ENCODE measurements around the gene ARHGAP26.
A peak's percentile ranks its signal among the peaks of the same experiment; 100 is the strongest.

Gene ARHGAP26

GRCh38 chr5:143120460-143121134 is 350.4 kb downstream of the ARHGAP26 start:
- Mint-ChIP-seq H3K27ac (peak overlapping the region; percentile 5 to 32), H3K36me3 (ENCODE audit: insufficient read depth) (peaks cover 16% of the 10 kb centered on the region), H3K27me3 (no peaks in the 10 kb centered on the region), H3K4me3 (peak overlapping the region; percentile 20 to 33), H3K9me3 (no peaks in the 10 kb centered on the region), H3K4me1 (ENCODE audit: low read depth in 2 of 2) (peaks cover 35 to 66% of the 10 kb centered on the region in 2 donors)
- ATAC-seq (replicated peaks), result peak; percentile 63
- no peak for DNase-seq

DNA sequence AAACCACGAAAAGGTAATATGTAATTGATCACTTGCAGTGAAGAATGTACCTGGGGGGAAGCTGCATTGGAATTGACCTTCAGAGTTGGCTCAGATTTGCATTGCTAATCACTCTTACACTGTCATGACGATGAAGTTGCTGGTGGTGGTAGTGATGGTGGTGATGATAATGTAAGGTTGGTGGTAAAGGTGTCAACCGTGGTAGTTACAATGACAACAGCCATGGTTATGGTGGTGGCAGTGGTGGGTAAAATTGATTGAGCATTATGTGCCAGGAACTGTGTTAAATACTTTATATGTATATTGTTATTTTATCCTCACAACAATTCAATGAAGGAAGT is 350.9 kb downstream of the ARHGAP26 start:
- DNase-seq (peak; percentile 6 to 19 (median 18)), ATAC-seq (replicated peaks) (peak; percentile 93)
- no peaks in the 10 kb centered on the region for H3K9me3 Mint-ChIP-seq
- H3K27ac Mint-ChIP-seq, result peak overlapping the region; percentile 5 to 32
- no peaks in the 10 kb centered on the region for H3K27me3 Mint-ChIP-seq
- H3K4me1 Mint-ChIP-seq (ENCODE audit: low read depth in 2 of 2), result peaks cover 35 to 66% of the 10 kb centered on the region in 2 donors
- peaks cover 16% of the 10 kb centered on the region for H3K36me3 Mint-ChIP-seq (ENCODE audit: insufficient read depth)
- peak overlapping the region; percentile 20 to 33 for H3K4me3 Mint-ChIP-seq

DNA sequence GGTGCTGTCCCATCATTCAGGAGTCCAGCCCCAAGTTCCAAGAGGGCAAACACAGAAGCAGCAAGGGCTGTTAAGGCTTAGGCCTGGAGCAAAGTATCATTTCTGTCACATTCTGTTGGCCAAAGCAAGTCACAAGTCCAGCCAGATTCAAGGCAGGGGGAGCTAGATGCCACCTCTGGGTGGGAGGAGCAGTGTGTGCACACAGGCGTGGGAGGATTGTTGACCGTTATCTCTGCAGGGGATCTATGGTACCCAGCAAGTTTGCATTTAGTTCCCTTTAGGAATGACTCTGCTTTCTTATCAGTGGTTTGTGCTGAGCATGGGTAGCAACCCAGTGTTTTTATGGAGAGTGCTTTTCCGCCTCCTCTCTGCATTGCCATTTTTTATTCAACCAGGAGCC is 354.4 kb downstream of the ARHGAP26 start:
- H3K4me1 Mint-ChIP-seq (ENCODE audit: low read depth in 2 of 2), result peaks cover 20 to 43% of the 10 kb centered on the region in 2 donors
- DNase-seq, result no peak
- H3K4me3 Mint-ChIP-seq, result no peak overlapping the region
- peak overlapping the region in 1 of 2 donors; percentile 74 for H3K27ac Mint-ChIP-seq
- H3K27me3 Mint-ChIP-seq, result no peaks in the 10 kb centered on the region
- peaks cover 12% of the 10 kb centered on the region for H3K36me3 Mint-ChIP-seq (ENCODE audit: insufficient read depth)
- no peak for ATAC-seq (replicated peaks)
- no peaks in the 10 kb centered on the region for H3K9me3 Mint-ChIP-seq

DNA sequence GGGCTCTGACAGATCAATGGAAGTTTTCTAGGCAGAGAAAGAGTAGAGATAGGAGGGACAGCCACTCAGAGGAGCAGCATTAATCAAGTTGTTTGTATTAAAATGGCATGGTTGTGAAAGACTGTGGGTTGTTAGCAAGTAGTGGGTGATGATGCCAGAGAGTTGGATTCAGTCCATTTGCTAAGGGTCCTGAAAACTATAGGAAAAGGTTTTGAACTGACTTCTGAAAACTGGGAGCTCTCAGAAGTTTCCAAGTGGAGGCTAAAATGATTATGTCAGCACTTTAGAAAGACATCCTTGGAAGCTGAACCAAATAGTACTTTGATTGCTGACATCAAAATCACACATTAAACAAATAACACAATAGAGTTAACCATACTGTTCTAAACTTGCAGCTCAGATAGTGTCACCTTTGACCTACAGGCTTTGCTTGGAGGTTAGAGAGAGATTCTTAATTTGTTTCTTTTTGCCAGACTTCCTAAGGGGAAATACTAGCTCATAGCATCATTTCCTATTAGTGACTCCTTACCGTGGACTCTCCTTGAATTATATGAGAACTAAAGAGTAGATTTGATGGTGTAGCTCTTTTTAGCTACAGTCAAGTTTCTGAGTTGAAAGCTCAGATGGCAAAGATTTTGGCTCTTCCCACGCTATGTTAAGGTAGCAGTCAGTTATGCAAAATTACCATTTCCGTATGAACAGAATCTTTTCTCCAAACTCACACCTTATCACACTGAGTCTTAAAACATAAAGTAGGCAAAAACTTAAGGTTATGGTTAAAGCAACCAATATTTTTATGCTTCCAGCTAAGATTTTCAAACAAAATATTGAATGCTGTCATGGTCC is 356.2 kb downstream of the ARHGAP26 start:
- Mint-ChIP-seq H3K9me3 (no peaks in the 10 kb centered on the region), H3K27me3 (no peaks in the 10 kb centered on the region), H3K27ac (peak overlapping the region in 1 of 2 donors; percentile 50), H3K4me1 (ENCODE audit: low read depth in 2 of 2) (peaks cover 10 to 29% of the 10 kb centered on the region in 2 donors), H3K4me3 (no peak overlapping the region), H3K36me3 (ENCODE audit: insufficient read depth) (peaks cover 7% of the 10 kb centered on the region)
- DNase-seq, result no peak
- ATAC-seq (replicated peaks), result no peak

- no peaks in the 10 kb centered on the region for H3K9me3 Mint-ChIP-seq
- peak overlapping the region in 1 of 2 donors; percentile 70 for H3K27ac Mint-ChIP-seq
- no peak overlapping the region for H3K4me3 Mint-ChIP-seq
- H3K36me3 Mint-ChIP-seq (ENCODE audit: insufficient read depth), result peaks cover 3% of the 10 kb centered on the region
- DNase-seq (no peak), ATAC-seq (replicated peaks) (no peak)
- H3K27me3 Mint-ChIP-seq, result no peaks in the 10 kb centered on the region
- peaks cover 10 to 22% of the 10 kb centered on the region in 2 donors for H3K4me1 Mint-ChIP-seq (ENCODE audit: low read depth in 2 of 2)
These were observed 358.4 kb downstream of the ARHGAP26 start for GRCh38 chr5:143128412-143129071.

DNA sequence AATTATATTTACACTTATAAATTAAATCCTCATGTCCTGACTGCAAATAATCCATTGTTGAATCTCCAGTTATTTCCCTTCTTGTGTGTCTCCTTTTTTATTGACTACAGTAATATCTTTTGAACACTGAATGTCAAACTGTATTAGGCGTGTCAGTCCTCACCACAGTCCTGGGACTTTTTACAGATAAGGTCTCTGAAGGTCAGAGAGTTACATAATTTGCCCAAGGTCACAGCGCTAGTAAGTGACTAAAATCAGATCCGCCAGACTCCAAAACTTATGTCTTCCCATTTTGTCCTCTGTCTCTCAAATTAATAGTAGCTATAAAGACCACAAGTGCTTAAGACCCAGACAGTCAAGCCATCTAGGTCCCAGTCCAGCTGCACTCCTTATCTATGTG is 359.0 kb downstream of the ARHGAP26 start:
- Mint-ChIP-seq H3K36me3 (ENCODE audit: insufficient read depth) (peaks cover 6% of the 10 kb centered on the region), H3K4me1 (ENCODE audit: low read depth in 2 of 2) (peaks cover 10 to 22% of the 10 kb centered on the region in 2 donors)

GRCh38 chr5:143129910-143130612 is 359.9 kb downstream of the ARHGAP26 start:
- H3K36me3 Mint-ChIP-seq (ENCODE audit: insufficient read depth), result peaks cover 3% of the 10 kb centered on the region
- no peak overlapping the region for H3K4me3 Mint-ChIP-seq
- H3K9me3 Mint-ChIP-seq, result no peaks in the 10 kb centered on the region
- no peak overlapping the region for H3K27ac Mint-ChIP-seq
- H3K27me3 Mint-ChIP-seq, result no peaks in the 10 kb centered on the region
- peaks cover 7 to 17% of the 10 kb centered on the region in 2 donors for H3K4me1 Mint-ChIP-seq (ENCODE audit: low read depth in 2 of 2)
- no peak for DNase-seq
- ATAC-seq (replicated peaks), result no peak

More for the DNA sequence above, 359.0 kb downstream of the ARHGAP26 start:
- no peaks in the 10 kb centered on the region for H3K9me3 Mint-ChIP-seq
- no peaks in the 10 kb centered on the region for H3K27me3 Mint-ChIP-seq
- DNase-seq (no peak), ATAC-seq (replicated peaks) (no peak)
- no peak overlapping the region for H3K4me3 Mint-ChIP-seq
- no peak overlapping the region for H3K27ac Mint-ChIP-seq

DNA sequence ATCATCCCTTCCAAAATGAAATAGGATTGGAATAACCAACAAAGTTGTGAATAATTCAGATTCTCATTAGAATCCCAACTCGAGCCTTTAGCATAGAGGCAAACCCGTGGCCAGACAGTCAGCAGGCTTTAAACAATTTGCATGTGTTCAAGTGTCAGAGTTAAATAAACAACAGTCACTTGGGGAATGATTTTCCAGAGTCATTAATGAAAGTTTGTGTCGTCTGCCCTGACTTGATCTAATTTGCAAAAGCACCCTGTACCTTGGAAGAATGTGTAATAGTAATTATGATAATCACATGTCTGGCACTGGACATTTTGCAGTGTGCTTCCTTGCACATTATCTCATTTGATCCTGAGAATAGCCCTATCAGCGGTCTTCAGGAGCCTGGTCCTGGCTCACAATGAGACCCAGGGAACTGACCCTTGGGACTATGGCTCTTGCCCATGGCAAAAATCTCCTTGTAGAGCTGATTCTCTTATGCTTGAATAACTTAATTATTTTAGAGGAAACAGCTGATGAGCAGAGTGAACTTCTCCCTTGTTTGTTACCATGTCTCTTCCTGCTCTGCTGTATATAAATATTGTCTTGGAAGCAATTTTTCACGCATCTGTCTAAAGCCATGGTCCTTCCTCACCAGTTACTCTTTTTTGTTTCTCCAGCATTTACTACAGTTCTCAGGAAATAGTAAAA is 360.6 kb downstream of the ARHGAP26 start:
- H3K4me3 Mint-ChIP-seq, result no peak overlapping the region
- DNase-seq (no peak), ATAC-seq (replicated peaks) (no peak)
- no peaks in the 10 kb centered on the region for H3K27me3 Mint-ChIP-seq
- H3K36me3 Mint-ChIP-seq (ENCODE audit: insufficient read depth), result peaks cover 3% of the 10 kb centered on the region
- H3K9me3 Mint-ChIP-seq, result no peaks in the 10 kb centered on the region
- no peak overlapping the region for H3K27ac Mint-ChIP-seq
- H3K4me1 Mint-ChIP-seq (ENCODE audit: low read depth in 2 of 2), result peaks cover 4 to 12% of the 10 kb centered on the region in 2 donors

DNA sequence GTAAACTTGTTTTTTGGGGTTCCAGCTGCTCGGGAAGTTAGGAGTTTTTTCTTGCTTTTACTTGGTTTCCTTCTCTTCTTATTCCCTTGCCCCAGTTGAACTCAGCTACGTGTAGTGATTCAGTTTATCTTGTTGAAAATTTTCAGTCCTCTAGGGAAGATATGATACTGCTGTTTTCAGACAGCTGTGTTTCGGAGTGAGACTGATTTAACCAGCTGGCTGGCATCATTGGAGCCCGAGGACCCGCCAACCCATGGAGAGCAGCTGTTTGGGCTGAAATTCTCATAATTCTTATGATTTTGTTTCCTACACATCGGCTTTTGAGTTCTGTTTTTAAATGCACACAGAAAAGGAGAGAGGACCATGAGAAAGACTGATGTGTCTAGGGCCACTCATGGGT is 361.8 kb downstream of the ARHGAP26 start:
- Mint-ChIP-seq H3K4me1 (ENCODE audit: low read depth in 2 of 2) (peaks cover 4 to 12% of the 10 kb centered on the region in 2 donors), H3K27me3 (no peaks in the 10 kb centered on the region), H3K9me3 (no peaks in the 10 kb centered on the region), H3K36me3 (ENCODE audit: insufficient read depth) (peaks cover 4% of the 10 kb centered on the region), H3K4me3 (no peak overlapping the region), H3K27ac (peak overlapping the region; percentile 50 to 75)
- ATAC-seq (replicated peaks) (no peak), DNase-seq (no peak)

DNA sequence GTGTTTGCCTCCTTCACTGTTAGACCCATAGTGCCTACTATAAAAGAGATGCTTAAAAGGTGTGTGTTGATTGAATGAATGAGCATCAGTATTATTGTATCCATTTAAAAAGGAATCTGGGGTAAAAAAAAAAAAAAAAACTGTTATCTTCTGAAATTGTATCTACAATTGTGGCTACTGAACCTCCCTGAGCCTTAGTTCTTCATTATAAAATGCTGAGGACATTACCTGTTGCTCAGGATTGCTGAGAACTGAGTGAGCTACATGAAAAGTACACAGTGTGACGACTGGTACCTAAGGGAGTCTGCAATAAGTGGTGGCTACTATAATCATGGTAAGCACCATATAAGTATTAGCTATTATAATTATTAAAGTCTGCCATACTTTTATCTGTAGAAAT is 362.6 kb downstream of the ARHGAP26 start:
- Mint-ChIP-seq H3K36me3 (ENCODE audit: insufficient read depth) (peaks cover 6% of the 10 kb centered on the region), H3K9me3 (no peaks in the 10 kb centered on the region), H3K4me1 (ENCODE audit: low read depth in 2 of 2) (peaks cover 4 to 12% of the 10 kb centered on the region in 2 donors), H3K4me3 (no peak overlapping the region), H3K27me3 (no peaks in the 10 kb centered on the region), H3K27ac (no peak overlapping the region)
- ATAC-seq (replicated peaks), result no peak
- DNase-seq, result no peak

GRCh38 chr5:143133721-143134120 is 363.5 kb downstream of the ARHGAP26 start:
- Mint-ChIP-seq H3K27ac (no peak overlapping the region), H3K4me1 (ENCODE audit: low read depth in 2 of 2) (peaks cover 8% of the 10 kb centered on the region in 2 donors), H3K27me3 (no peaks in the 10 kb centered on the region), H3K4me3 (no peak overlapping the region), H3K36me3 (ENCODE audit: insufficient read depth) (peaks cover 6% of the 10 kb centered on the region), H3K9me3 (no peaks in the 10 kb centered on the region)
- no peak for DNase-seq
- no peak for ATAC-seq (replicated peaks)

GRCh38 chr5:143134269-143134668 is 364.1 kb downstream of the ARHGAP26 start:
- ATAC-seq (replicated peaks), result no peak
- H3K27ac Mint-ChIP-seq, result no peak overlapping the region
- no peaks in the 10 kb centered on the region for H3K9me3 Mint-ChIP-seq
- DNase-seq, result no peak
- H3K27me3 Mint-ChIP-seq, result no peaks in the 10 kb centered on the region
- H3K4me3 Mint-ChIP-seq, result no peak overlapping the region
- peaks cover 6% of the 10 kb centered on the region for H3K36me3 Mint-ChIP-seq (ENCODE audit: insufficient read depth)
- H3K4me1 Mint-ChIP-seq (ENCODE audit: low read depth in 2 of 2), result peaks cover 8% of the 10 kb centered on the region in 2 donors

GRCh38 chr5:143134900-143135299 is 364.7 kb downstream of the ARHGAP26 start:
- Mint-ChIP-seq H3K36me3 (ENCODE audit: insufficient read depth) (peaks cover 6% of the 10 kb centered on the region), H3K4me1 (ENCODE audit: low read depth in 2 of 2) (peaks cover 8% of the 10 kb centered on the region in 2 donors), H3K4me3 (no peak overlapping the region), H3K9me3 (no peaks in the 10 kb centered on the region), H3K27ac (peak overlapping the region in 1 of 2 donors; percentile 68), H3K27me3 (no peaks in the 10 kb centered on the region)
- no peak for DNase-seq
- no peak for ATAC-seq (replicated peaks)

Measured in effector memory CD8-positive, alpha-beta T cell (primary cell).